ENCODE results near the gene MTG1.
"Not testable (repeated sequence)": the region's sequence is repeated elsewhere in the genome, so short reads cannot be mapped to it uniquely, and the experiment has no call there.

MTG1 gene

GRCh38 chr10:133365461-133366129, 28.4 kb upstream of the MTG1 start:
- TF ChIP-seq, protein P1, sequence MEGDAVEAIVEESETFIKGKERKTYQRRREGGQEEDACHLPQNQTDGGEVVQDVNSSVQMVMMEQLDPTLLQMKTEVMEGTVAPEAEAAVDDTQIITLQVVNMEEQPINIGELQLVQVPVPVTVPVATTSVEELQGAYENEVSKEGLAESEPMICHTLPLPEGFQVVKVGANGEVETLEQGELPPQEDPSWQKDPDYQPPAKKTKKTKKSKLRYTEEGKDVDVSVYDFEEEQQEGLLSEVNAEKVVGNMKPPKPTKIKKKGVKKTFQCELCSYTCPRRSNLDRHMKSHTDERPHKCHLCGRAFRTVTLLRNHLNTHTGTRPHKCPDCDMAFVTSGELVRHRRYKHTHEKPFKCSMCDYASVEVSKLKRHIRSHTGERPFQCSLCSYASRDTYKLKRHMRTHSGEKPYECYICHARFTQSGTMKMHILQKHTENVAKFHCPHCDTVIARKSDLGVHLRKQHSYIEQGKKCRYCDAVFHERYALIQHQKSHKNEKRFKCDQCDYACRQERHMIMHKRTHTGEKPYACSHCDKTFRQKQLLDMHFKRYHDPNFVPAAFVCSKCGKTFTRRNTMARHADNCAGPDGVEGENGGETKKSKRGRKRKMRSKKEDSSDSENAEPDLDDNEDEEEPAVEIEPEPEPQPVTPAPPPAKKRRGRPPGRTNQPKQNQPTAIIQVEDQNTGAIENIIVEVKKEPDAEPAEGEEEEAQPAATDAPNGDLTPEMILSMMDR (IDR thresholded peaks at IDR 0.05; ENCODE audit: low read depth, low read length, missing control alignments) = no peak
- H3K4me3 ChIP-seq (ENCODE audit: low read depth, low read length) = no peak overlapping the region
- DNase-seq (ENCODE audit: low read depth) = no peak

DNA sequence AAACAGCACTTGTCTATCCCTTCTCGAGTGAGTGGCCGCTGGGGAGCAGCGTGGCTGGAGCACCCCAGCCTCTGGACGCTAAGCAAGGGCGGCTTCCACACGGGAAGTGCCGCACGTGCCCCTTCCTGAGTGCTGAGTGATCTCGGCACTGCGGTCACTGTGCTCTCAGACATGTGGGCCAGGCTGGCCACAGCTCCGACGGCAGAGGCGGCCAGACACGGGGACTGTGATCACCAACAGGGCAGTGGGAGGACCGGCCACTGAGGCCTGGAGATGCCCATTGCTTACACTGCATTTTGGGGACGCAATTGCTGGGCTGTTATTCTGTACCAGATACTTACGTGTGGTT, 27.9 kb upstream of the MTG1 start:
- TF ChIP-seq, protein P1 (IDR thresholded peaks at IDR 0.05; ENCODE audit: low read depth, low read length, missing control alignments) = no peak
- H3K4me3 ChIP-seq (ENCODE audit: low read depth, low read length) = no peak overlapping the region
- DNase-seq (ENCODE audit: low read depth) = no peak

GRCh38 chr10:133366751-133367150, 27.2 kb upstream of the MTG1 start:
- DNase-seq (ENCODE audit: low read depth) = no peak
- H3K4me3 ChIP-seq (ENCODE audit: low read depth, low read length) = no peak overlapping the region
- TF ChIP-seq, protein P1 (IDR thresholded peaks at IDR 0.05; ENCODE audit: low read depth, low read length, missing control alignments) = no peak

DNA sequence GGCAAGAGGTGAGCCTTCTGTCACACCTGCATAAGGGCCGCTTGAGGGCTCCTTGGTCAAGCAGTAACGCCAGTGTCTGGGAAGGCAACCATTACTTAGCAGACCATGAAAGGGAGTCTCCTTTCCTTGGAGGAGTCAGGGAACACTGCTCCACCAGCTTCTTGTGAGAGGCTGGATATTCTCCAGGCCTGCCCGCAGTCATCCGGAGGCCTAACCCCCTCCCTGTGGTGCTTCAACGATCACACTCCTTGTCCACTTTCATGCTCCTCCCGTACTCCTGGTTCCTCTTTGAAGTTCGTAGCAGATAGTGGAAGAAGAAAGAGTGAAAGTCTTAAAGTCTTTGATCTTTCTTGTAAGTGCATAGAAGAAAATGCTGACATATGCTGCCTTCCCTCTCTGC, 26.5 kb upstream of the MTG1 start:
- not testable (repeated sequence) for DNase-seq (ENCODE audit: low read depth); H3K4me3 ChIP-seq (ENCODE audit: low read depth, low read length)

- TF ChIP-seq, protein P1 (IDR thresholded peaks at IDR 0.05; ENCODE audit: low read depth, low read length, missing control alignments) = no peak
- no peak for DNase-seq (ENCODE audit: low read depth)
- no peak overlapping the region for H3K4me3 ChIP-seq (ENCODE audit: low read depth, low read length)
These were observed 25.8 kb upstream of the MTG1 start for GRCh38 chr10:133368153-133368552.

DNA sequence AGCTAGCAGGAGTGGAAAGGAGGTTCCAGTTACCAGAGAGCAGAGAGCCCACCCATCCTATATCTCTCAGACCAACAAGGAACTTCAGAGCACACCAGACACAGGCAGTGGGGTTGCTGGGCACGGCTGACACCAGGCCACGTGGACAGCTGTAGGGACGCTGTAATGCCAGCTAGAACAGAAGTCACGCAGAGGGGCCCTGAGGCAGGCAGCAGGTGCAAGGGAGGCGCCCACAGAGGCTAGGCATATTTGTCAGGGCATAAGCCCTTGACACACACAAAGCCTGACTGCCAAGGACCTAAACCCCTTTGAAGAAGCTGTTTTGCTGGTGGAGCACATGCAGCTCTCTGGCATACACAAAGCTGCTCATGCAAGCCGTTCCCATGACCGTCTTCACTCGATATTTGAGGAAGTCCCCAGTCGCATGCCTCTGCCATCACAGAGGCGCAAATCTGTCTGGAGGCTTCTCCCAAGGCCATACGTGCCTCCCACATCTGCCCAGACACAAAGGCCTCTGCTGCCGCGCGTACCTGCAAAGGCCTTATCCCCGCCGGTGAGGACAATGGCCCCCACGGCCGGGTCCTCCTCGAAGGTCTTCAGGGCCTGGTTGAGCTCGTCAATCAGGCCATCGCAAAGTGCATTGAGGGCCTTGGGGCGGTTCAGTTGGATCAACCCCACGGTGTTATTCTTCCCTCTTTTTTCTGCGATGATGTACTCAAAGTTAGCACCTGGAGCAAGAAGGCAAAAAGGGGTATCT, 23.7 kb upstream of the MTG1 start:
- TF ChIP-seq, protein P1 (IDR thresholded peaks at IDR 0.05; ENCODE audit: low read depth, low read length, missing control alignments) = no peak
- no peak for DNase-seq (ENCODE audit: low read depth)
- no peak overlapping the region for H3K4me3 ChIP-seq (ENCODE audit: low read depth, low read length)

DNA sequence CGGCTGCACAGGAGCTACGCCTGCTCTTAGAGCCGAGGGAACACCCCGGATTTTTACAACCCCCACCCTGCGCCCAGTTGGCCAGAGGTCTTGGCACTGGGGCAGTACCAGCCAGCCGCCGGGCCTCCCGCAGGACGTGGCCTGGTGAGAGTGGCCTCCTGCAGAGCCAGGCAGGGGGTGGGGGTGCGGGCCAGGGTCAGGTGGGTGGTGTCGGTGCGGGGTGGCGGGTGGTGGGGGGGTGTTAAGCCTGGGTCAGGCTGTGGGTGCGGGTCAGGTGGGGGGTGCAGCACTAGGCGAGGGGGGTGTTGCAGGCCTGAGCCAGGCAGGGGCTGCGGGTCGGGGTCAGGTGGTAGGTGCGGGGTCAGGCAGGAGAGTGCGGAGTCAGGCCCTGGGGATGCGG, 21.4 kb upstream of the MTG1 start:
- DNase-seq (ENCODE audit: low read depth) = no peak
- peak overlapping the region; percentile 90 for H3K4me3 ChIP-seq (ENCODE audit: low read depth, low read length)
- TF ChIP-seq, protein P1 (IDR thresholded peaks at IDR 0.05; ENCODE audit: low read depth, low read length, missing control alignments) = no peak

Measured in GM12864 (cell line).